Measurements from ENCODE around the gene TKTL1. TPM values are rescaled to one million over a fixed set of nuclear protein-coding genes. Genes with fewer than 3 reads are reported as not detected.

Gene TKTL1
- polyA plus RNA-seq, 1 donor (not counting 4 experiments of a cell fraction or from before 2014, with no cell fraction given), result not detected

DNA sequence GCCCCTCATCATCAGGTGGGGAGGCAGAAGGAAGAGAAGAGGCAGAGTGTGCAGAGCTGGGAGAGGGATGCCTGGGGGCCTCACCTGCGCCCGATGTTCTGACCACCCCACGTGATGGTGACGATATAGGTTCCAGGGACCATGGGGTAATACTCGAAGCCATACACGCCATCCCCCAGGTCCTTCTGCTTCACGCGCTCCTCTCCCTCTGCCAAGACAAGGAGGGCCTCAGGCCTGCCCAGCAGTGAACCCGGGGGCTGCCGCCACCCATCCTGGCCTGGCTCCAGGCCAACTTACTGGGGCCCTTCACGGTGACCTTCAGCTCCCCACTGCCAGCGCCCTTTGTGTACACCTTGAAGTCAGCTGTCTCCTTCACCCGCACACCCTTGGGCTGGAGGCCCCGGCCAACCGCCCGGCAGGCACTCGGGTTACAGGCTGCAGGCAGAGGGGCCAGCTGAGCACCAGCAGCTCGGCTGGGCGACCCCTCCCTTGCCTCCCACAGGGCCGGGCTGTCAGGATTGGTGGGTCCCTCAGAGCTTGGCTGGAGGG is 69.5 kb downstream of the TKTL1 start:
- peaks cover 16% of the 10 kb centered on the region for H3K4me1 ChIP-seq (ENCODE audit: control insufficient read depth, extremely low read depth, insufficient read depth, low read length)
- H3K79me2 ChIP-seq (ENCODE audit: control insufficient read depth, insufficient read depth, low read length), result peaks cover 80% of the 10 kb centered on the region
- H4K20me1 ChIP-seq (ENCODE audit: control insufficient read depth, extremely low read depth, insufficient read depth, low read length), result peaks cover 28% of the 10 kb centered on the region
- H3K27me3 ChIP-seq (ENCODE audit: control insufficient read depth, extremely low read depth, insufficient read depth, low read length), result no peaks in the 10 kb centered on the region
- H3K4me3 ChIP-seq (ENCODE audit: control insufficient read depth in 2 of 3, extremely low read depth in 1 of 3, insufficient read depth in 2 of 3, low read depth in 1 of 3, low read length in 3 of 3), result no peak overlapping the region
- dilution Hi-C loops (cut with MboI; ENCODE audit: extremely low pct_ligation_motif_present, low sequenced_read_pairs), result no loop called here
- FAIRE-seq (no peak), DNase-seq (ENCODE audit: low read depth, low spot score) (no peak)
- no peak overlapping the region for H3K9ac ChIP-seq (ENCODE audit: control insufficient read depth, extremely low read depth, insufficient read depth, low read length)
- no peaks in the 10 kb centered on the region for H3K9me3 ChIP-seq (ENCODE audit: control insufficient read depth, low read depth, low read length)
- no peak overlapping the region for H2AFZ ChIP-seq (ENCODE audit: control insufficient read depth, low read length)
- H3K36me3 ChIP-seq (ENCODE audit: control insufficient read depth in 2 of 2, extremely low read depth in 1 of 2, insufficient read depth in 2 of 2, low read length in 2 of 2), result peaks cover 17 to 21% of the 10 kb centered on the region in 2 experiments
- no peaks in the 10 kb centered on the region for H3K9me1 ChIP-seq (ENCODE audit: control insufficient read depth, extremely low read depth, insufficient read depth, low read length)
- H3K27ac ChIP-seq (ENCODE audit: control insufficient read depth, insufficient read depth, low read length), result no peak overlapping the region
- TF ChIP-seq, protein P1, sequence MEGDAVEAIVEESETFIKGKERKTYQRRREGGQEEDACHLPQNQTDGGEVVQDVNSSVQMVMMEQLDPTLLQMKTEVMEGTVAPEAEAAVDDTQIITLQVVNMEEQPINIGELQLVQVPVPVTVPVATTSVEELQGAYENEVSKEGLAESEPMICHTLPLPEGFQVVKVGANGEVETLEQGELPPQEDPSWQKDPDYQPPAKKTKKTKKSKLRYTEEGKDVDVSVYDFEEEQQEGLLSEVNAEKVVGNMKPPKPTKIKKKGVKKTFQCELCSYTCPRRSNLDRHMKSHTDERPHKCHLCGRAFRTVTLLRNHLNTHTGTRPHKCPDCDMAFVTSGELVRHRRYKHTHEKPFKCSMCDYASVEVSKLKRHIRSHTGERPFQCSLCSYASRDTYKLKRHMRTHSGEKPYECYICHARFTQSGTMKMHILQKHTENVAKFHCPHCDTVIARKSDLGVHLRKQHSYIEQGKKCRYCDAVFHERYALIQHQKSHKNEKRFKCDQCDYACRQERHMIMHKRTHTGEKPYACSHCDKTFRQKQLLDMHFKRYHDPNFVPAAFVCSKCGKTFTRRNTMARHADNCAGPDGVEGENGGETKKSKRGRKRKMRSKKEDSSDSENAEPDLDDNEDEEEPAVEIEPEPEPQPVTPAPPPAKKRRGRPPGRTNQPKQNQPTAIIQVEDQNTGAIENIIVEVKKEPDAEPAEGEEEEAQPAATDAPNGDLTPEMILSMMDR (optimal IDR thresholded peaks at IDR 0.05 in 1 of 3, IDR thresholded peaks at IDR 0.05 in 1 of 3, conservative IDR thresholded peaks at IDR 0.05 in 1 of 3; ENCODE audit: extremely low read depth in 1 of 3, insufficient read depth in 2 of 3, low read length in 3 of 3), result no peak
- TF ChIP-seq EZH2 (IDR thresholded peaks at IDR 0.05; ENCODE audit: low read length), result no peak
- no peak overlapping the region for H3K4me2 ChIP-seq (ENCODE audit: control insufficient read depth, extremely low read depth, insufficient read depth, low read depth, low read length)

DNA sequence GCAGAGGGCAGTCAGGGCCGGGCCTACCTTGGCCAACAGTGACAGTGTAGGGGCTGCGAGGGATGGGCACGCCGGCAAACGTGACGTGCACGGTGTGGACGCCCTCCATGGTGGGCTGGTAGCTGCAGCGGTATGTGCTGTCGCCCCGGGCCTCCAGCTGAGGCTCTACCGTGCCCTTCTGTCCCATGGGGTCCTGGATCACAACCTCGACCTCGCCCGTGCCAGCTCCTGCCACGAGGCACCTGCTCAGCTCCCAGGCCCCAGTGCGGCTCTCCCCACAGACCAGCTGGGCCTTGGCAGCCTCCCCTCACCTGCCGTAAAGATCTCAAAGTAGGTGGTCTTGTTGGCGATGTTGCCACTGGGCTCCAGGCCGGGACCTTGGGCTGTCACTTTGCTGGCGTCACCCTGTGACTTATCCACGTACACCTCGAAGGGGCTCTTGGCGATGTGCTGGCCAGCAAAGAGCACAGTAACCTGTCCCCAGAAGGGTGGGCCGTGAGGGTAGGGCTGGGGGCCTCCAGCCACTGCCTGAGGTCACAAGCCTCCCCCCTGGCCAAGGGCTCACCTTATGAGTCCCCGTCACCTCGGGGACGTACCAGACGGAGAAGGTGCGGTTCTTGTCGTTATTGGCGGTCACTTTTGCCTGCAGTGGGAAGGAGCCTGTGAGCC is 70.5 kb downstream of the TKTL1 start:
- dilution Hi-C loops (cut with MboI; ENCODE audit: extremely low pct_ligation_motif_present, low sequenced_read_pairs), result no loop called here
- TF ChIP-seq, protein P1 (optimal IDR thresholded peaks at IDR 0.05 in 1 of 3, IDR thresholded peaks at IDR 0.05 in 1 of 3, conservative IDR thresholded peaks at IDR 0.05 in 1 of 3; ENCODE audit: extremely low read depth in 1 of 3, insufficient read depth in 2 of 3, low read length in 3 of 3), result no peak
- TF ChIP-seq EZH2 (IDR thresholded peaks at IDR 0.05; ENCODE audit: low read length), result no peak
- Histone ChIP-seq H3K4me3 (ENCODE audit: control insufficient read depth in 2 of 3, extremely low read depth in 1 of 3, insufficient read depth in 2 of 3, low read depth in 1 of 3, low read length in 3 of 3) (no peak overlapping the region), H2AFZ (ENCODE audit: control insufficient read depth, low read length) (no peak overlapping the region), H3K9ac (ENCODE audit: control insufficient read depth, extremely low read depth, insufficient read depth, low read length) (no peak overlapping the region), H3K27me3 (ENCODE audit: control insufficient read depth, extremely low read depth, insufficient read depth, low read length) (no peaks in the 10 kb centered on the region), H3K4me2 (ENCODE audit: control insufficient read depth, extremely low read depth, insufficient read depth, low read depth, low read length) (no peak overlapping the region), H3K27ac (ENCODE audit: control insufficient read depth, insufficient read depth, low read length) (no peak overlapping the region), H3K9me3 (ENCODE audit: control insufficient read depth, low read depth, low read length) (no peaks in the 10 kb centered on the region), H3K9me1 (ENCODE audit: control insufficient read depth, extremely low read depth, insufficient read depth, low read length) (no peaks in the 10 kb centered on the region), H3K79me2 (ENCODE audit: control insufficient read depth, insufficient read depth, low read length) (peaks cover 84% of the 10 kb centered on the region), H3K4me1 (ENCODE audit: control insufficient read depth, extremely low read depth, insufficient read depth, low read length) (peaks cover 16% of the 10 kb centered on the region), H3K36me3 (ENCODE audit: control insufficient read depth in 2 of 2, extremely low read depth in 1 of 2, insufficient read depth in 2 of 2, low read length in 2 of 2) (peaks cover 15 to 16% of the 10 kb centered on the region in 2 experiments), H4K20me1 (ENCODE audit: control insufficient read depth, extremely low read depth, insufficient read depth, low read length) (peaks cover 22% of the 10 kb centered on the region)
- DNase-seq (ENCODE audit: low read depth, low spot score), result no peak
- FAIRE-seq, result no peak
